Heart left ventricle (tissue), 16 donors: Measurements from ENCODE around the gene DTYMK. TPM values are rescaled to one million over a fixed set of nuclear protein-coding genes. Genes with fewer than 3 reads are reported as not detected.

Experiments
- ATAC-seq, 4 donors: fragments of 200-7000 bp; cut with Tn5 transposase; one replicate each; pipeline ENCODE4 v1.9.1; 2020 to 2022; ENCODE audit warnings: moderate library complexity in 4 of 4, mild to moderate bottlenecking in 3 of 4, moderate number of reproducible peaks in 1 of 4
- DNase-seq, 5 donors: peaks; one replicate each; pipeline ENCODE4 v3.0.0-alpha.2; 2020
- H3K27ac ChIP-seq, 12 donors: fragments of 200-600 bp; sonication (generic) in 4 of 12; one replicate each; pipeline versions ENCODE4 v1.5.0 to v1.8.0; 2016 to 2022; ENCODE audit warnings: mild to moderate bottlenecking in 2 of 12
- H3K27me3 ChIP-seq, 9 donors: fragments of 200-600 bp; sonication (generic) in 2 of 9; one replicate each; pipeline versions ENCODE4 v1.5.1 to v1.8.0; 2016 to 2022; ENCODE audit warnings: mild to moderate bottlenecking in 3 of 9
- H3K36me3 ChIP-seq, 9 donors: fragments of 200-600 bp; sonication (generic) in 2 of 9; one replicate each; pipeline versions ENCODE4 v1.5.0 to v1.8.0; 2018 to 2022; ENCODE audit warnings: mild to moderate bottlenecking in 2 of 9
- H3K4me1 ChIP-seq, 12 donors: fragments of 200-600 bp; sonication (generic) in 4 of 12; one replicate each; pipeline versions ENCODE4 v1.5.0 to v1.8.0; 2016 to 2022; ENCODE audit warnings: mild to moderate bottlenecking in 3 of 12
- H3K4me3 ChIP-seq, 12 donors: fragments of 200-600 bp; sonication (generic) in 4 of 12; one replicate each; pipeline versions ENCODE4 v1.5.0 to v1.8.0; 2017 to 2022; ENCODE audit warnings: mild to moderate bottlenecking in 9 of 12, moderate library complexity in 4 of 12
- H3K9me3 ChIP-seq, 12 donors: fragments of 200-600 bp; sonication (generic) in 4 of 12; one replicate each; pipeline versions ENCODE4 v1.5.0 to v1.8.0; 2016 to 2022; ENCODE audit warnings: mild to moderate bottlenecking in 1 of 12
- CTCF ChIP-seq, 12 donors: fragments of 200-600 bp; sonication (generic) in 4 of 12; IDR thresholded peaks; one replicate each; pipeline versions ENCODE4 v1.5.0 to v1.8.0; 2018 to 2022; ENCODE audit warnings: antibody characterized with exemption in 12 of 12, mild to moderate bottlenecking in 5 of 12
- POLR2A ChIP-seq, 2 donors: fragments of 450-650 bp; IDR thresholded peaks; one replicate each; pipeline ENCODE4 v1.6.1; 2017; ENCODE audit warnings: antibody characterized with exemption in 2 of 2, mild to moderate bottlenecking in 2 of 2, moderate library complexity in 2 of 2
- WGBS, 4 donors: extraction: QIAGEN DNeasy Blood & Tissue Kit in 2 of 4; methylation state at CpG; one replicate each; pipeline versions ENCODE4 v1.1.5 to v1.1.7; 2013 to 2018; 5-methylcytosine and 5-hydroxymethylcytosine counted together
- intact Hi-C, 10 donors: fragments of 100-400 bp; cut with DNase I; formaldehyde crosslinking; loops; one replicate each; pipeline versions ENCODE4 v1.11.1 to v1.14.2; 2022
- polyA plus RNA-seq, 2 donors: library from polyadenylated mRNA; stranded (reverse); fragments of 200-250 nt; gene quantifications; one replicate each; pipeline ENCODE4 v1.2.3, GENCODE V29; 2013
- total RNA-seq, 9 donors: library from RNA; depleted of rRNA in 2 of 9; stranded (reverse); fragments of >200 nt in 2 of 9; fragmentation: NEBNext Ultra II Directional in 3 of 9; extraction: Animal tissue kit (Norgen Biotek cat#: 25700) in 3 of 9; gene quantifications; one replicate each; pipeline versions ENCODE4 v1.1.0 to v1.2.4, GENCODE V29; 2016 to 2023
- donor health status: ischemic (EF 13 %, LVEDD 7.1; RV severe dilation, severe dysfunction).
- donor health status: healthy with polysubstance abuse.
- donor health status: DM: no; HTN: yes; CAD: no.
- donor health status: DM: no; HTN: no; CAD: no.
- donor health status: ischemic (EF 25% LVEDD 6.9; RV normal size, moderate dysfunction).
- donor health status: ischemic (EF 25% LVEDD 5.7; RV mildly dilated, moderate dysfunction).
- donor health status: healthy.
- donor health status: DM: yes; HTN: yes; CAD: no.
- donor health status: ischemic (EF 35%, LVEDD 5.7; RV mildly dilated, moderate dysfunction).
- donor health status: nonischemic (EF 11% LVEDD 7.7; RV severe dilation, severe dysfunction).
- donor health status: DM: yes; HTN: yes; CAD: no.
- donor health status: PGD.
- donor health status: ischemic (EF 29% LVEDD 5.4; RV normal size, mild dysfunction).
- donor health status: nonischemic (EF 23%, LVEDD 6.1; RV moderate dilation, normal function).

The DTYMK gene
- total and polyA plus RNA-seq, 11 donors, result 7.5 to 21.0 (median 8.9) TPM

- DNase-seq, result no peak
- H3K27ac ChIP-seq, result no peak overlapping the region
Observed at GRCh38 chr2:241655516-241656189, 31.0 kb downstream of the DTYMK start.

GRCh38 chr2:241654551-241654950, 32.1 kb downstream of the DTYMK start:
- Histone ChIP-seq H3K27ac (no peak overlapping the region), H3K27me3 (no peaks in the 10 kb centered on the region), H3K4me3 (no peak overlapping the region), H3K4me1 (peaks cover 0 to 9% (median 0%) of the 10 kb centered on the region in 12 donors), H3K9me3 (no peaks in the 10 kb centered on the region), H3K36me3 (peaks cover 0 to 87% (median 72%) of the 10 kb centered on the region in 9 donors)
- TF ChIP-seq POLR2A (IDR thresholded peaks at IDR 0.05) (no peak), CTCF (IDR thresholded peaks at IDR 0.05) (no peak)
- intact Hi-C loops, result loop anchor here in 2 of 10 donors (10.0 kb wide), 1 partner anchor 800 kb away; no protein-coding TSS in a partner anchor
- no peak for DNase-seq
- 77 to 86% (median 85%) methylated on average over 12 of the region's 12 CpGs for WGBS, 4 donors
- ATAC-seq, result no peak

More at GRCh38 chr2:241655516-241656189, 31.0 kb downstream of the DTYMK start:
- WGBS, 4 donors, result 87 to 90% (median 88%) methylated on average over 17 of the region's 17 CpGs
- peaks cover 0 to 7% (median 0%) of the 10 kb centered on the region in 12 donors for H3K4me1 ChIP-seq
- intact Hi-C loops, result loop anchor here in 3 of 10 donors (5.0 to 10.0 kb wide), 2 partner anchors 578 to 801 kb away; no protein-coding TSS in a partner anchor
- peaks cover 0 to 97% (median 83%) of the 10 kb centered on the region in 9 donors for H3K36me3 ChIP-seq
- ATAC-seq, result no peak
- H3K27me3 ChIP-seq, result no peaks in the 10 kb centered on the region
- H3K9me3 ChIP-seq, result no peaks in the 10 kb centered on the region
- H3K4me3 ChIP-seq, result no peak overlapping the region
- TF ChIP-seq POLR2A (IDR thresholded peaks at IDR 0.05) (no peak), CTCF (IDR thresholded peaks at IDR 0.05) (no peak)

DNA sequence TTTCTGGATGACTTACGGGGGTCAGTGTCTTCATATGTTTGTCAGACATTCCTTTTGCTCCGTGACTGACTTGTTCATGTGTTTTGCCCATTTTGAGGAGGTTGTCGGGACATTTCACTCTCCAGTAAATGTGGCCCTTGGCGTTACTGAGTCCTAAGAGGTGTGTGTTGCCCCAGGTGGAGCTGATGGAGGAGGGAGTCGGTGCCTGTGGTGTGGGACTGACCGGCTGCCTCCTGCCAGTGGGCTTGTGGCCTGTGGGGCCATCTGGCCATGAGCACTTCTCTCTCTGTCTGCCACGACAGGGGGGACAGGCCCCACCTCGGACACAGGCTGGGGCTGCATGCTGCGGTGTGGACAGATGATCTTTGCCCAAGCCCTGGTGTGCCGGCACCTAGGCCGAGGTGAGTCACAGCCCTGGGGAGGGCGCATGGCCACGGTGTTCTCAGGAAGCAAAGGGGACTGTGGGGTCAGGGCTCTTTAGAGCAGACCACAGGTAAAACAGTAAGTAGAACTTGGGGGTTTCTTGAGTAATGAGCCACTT, 33.3 kb downstream of the DTYMK start:
- no peak for TF ChIP-seq POLR2A (IDR thresholded peaks at IDR 0.05)
- TF ChIP-seq CTCF (IDR thresholded peaks at IDR 0.05), result no peak
- no peak for DNase-seq
- Histone ChIP-seq H3K36me3 (peaks cover 0 to 74% (median 62%) of the 10 kb centered on the region in 9 donors), H3K27me3 (no peaks in the 10 kb centered on the region), H3K27ac (no peak overlapping the region), H3K9me3 (no peaks in the 10 kb centered on the region), H3K4me3 (no peak overlapping the region), H3K4me1 (peaks cover 0 to 18% (median 5%) of the 10 kb centered on the region in 12 donors)
- intact Hi-C loops, result loop anchor here in 2 of 10 donors (10.0 kb wide), 1 partner anchor 798 kb away; no protein-coding TSS in a partner anchor
- no peak for ATAC-seq
- 92 to 97% (median 97%) methylated on average over 13 of the region's 13 CpGs for WGBS, 4 donors

DNA sequence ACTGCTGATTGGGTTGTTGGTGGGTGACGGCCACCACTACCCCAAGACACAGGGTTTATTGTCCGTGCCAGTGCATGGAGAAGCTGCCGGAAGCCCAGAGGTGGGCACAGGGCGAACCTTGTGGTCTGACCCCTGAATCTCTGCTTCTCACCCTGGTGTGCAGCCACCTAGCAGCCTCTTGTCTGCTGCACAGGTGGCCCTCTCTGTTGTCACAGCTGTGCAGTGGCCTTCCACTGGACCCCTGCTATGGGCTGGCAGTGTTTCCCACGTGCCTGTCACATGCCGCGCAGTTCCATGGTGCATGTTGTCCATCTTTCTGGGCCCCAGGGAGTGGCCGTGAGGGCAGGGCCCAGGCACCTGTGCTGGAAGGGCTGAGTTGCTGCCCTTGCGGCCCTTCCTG, 33.9 kb downstream of the DTYMK start:
- no peak for DNase-seq
- Histone ChIP-seq H3K4me3 (no peak overlapping the region), H3K27ac (no peak overlapping the region), H3K36me3 (peaks cover 0 to 70% (median 58%) of the 10 kb centered on the region in 9 donors), H3K4me1 (peaks cover 0 to 22% (median 5%) of the 10 kb centered on the region in 12 donors), H3K27me3 (no peaks in the 10 kb centered on the region), H3K9me3 (no peaks in the 10 kb centered on the region)
- intact Hi-C loops, result loop anchor here in 2 of 10 donors (10.0 kb wide), 1 partner anchor 798 kb away; no protein-coding TSS in a partner anchor
- 95 to 98% (median 97%) methylated on average over 6 to 9 of the region's 9 CpGs for WGBS, 4 donors
- ATAC-seq, result no peak
- TF ChIP-seq CTCF (IDR thresholded peaks at IDR 0.05) (no peak), POLR2A (IDR thresholded peaks at IDR 0.05) (no peak)
